SK-N-SH treated with all-trans-retinoic acid at 6 μM for 48 hours (cell line): Measurements from ENCODE around the gene IL15.
"Not testable (repeated sequence)": the region's sequence is repeated elsewhere in the genome, so short reads cannot be mapped to it uniquely, and the experiment has no call there.

Experiments used
- ATAC-seq: fragments of 200-7000 bp; cut with Tn5 transposase; 3 replicates; pipeline ENCODE4 v1.9.1; 2020; ENCODE audit warnings: mild to moderate bottlenecking, moderate library complexity
- ARNTL ChIP-seq: fragments of 450-650 bp; formaldehyde crosslinking; IDR thresholded peaks from 2 replicates; pipeline ENCODE4 v1.5.0; 2020; ENCODE audit warnings: low read depth, mild to moderate bottlenecking, moderate library complexity, borderline replicate concordance
- BACH2 ChIP-seq: fragments of 250-450 bp; sonication (Bioruptor Pico); IDR thresholded peaks from 2 replicates; pipeline ENCODE4 v1.9.0; 2021; ENCODE audit warnings: mild to moderate bottlenecking, borderline replicate concordance
- CREB5 ChIP-seq: fragments of 250-450 bp; sonication (Bioruptor Pico); IDR thresholded peaks from 2 replicates; pipeline ENCODE4 v1.5.1; 2020; ENCODE audit warnings: low read depth, mild to moderate bottlenecking, moderate library complexity
- CSRNP3 ChIP-seq: fragments of 250-450 bp; sonication (Bioruptor Pico); IDR thresholded peaks from 2 replicates; pipeline ENCODE4 v1.5.1; 2021; ENCODE audit warnings: mild to moderate bottlenecking, moderate library complexity
- ESRRG ChIP-seq: fragments of 250-450 bp; sonication (Bioruptor Pico); IDR thresholded peaks from 2 replicates; pipeline ENCODE4 v1.6.1; 2021; ENCODE audit warnings: mild to moderate bottlenecking
- GLIS3 ChIP-seq: fragments of 250-450 bp; sonication (Bioruptor Pico); IDR thresholded peaks from 2 replicates; pipeline ENCODE4 v1.5.0; 2020; ENCODE audit warnings: mild to moderate bottlenecking, moderate library complexity
- OSR1 ChIP-seq: fragments of 250-450 bp; sonication (Bioruptor Pico); IDR thresholded peaks from 2 replicates; pipeline ENCODE4 v1.8.0; 2022; ENCODE audit warnings: moderate library complexity, mild to moderate bottlenecking, inconsistent platforms
- PATZ1 ChIP-seq: fragments of 250-450 bp; sonication (Bioruptor Pico); IDR thresholded peaks from 2 replicates; pipeline ENCODE4 v1.8.0; 2020; ENCODE audit warnings: mild to moderate bottlenecking, moderate library complexity, borderline replicate concordance
- POU6F1 ChIP-seq: fragments of 250-450 bp; sonication (Bioruptor Pico); IDR thresholded peaks from 2 replicates; pipeline ENCODE4 v1.8.0; 2021; ENCODE audit warnings: low read depth, mild to moderate bottlenecking, moderate library complexity, borderline replicate concordance
- PPARA ChIP-seq: fragments of 250-450 bp; sonication (Bioruptor Pico); IDR thresholded peaks from 2 replicates; pipeline ENCODE4 v1.5.0; 2020; ENCODE audit warnings: mild to moderate bottlenecking, borderline replicate concordance
- RARB ChIP-seq: fragments of 250-450 bp; sonication (Bioruptor Pico); IDR thresholded peaks from 2 replicates; pipeline ENCODE4 v1.8.0; 2021; ENCODE audit warnings: mild to moderate bottlenecking, moderate library complexity
- SNAI2 ChIP-seq: fragments of 250-450 bp; sonication (Bioruptor Pico); IDR thresholded peaks from 2 replicates; pipeline ENCODE4 v1.5.0; 2020; ENCODE audit warnings: mild to moderate bottlenecking, moderate library complexity
- TCF4 ChIP-seq: fragments of 250-450 bp; sonication (Bioruptor Pico); IDR thresholded peaks from 2 replicates; pipeline ENCODE4 v1.8.0; 2021; ENCODE audit warnings: mild to moderate bottlenecking, moderate library complexity, borderline replicate concordance
- TOX ChIP-seq: fragments of 250-450 bp; sonication (Bioruptor Pico); IDR thresholded peaks from 2 replicates; pipeline ENCODE4 v1.8.0; 2021; ENCODE audit warnings: mild to moderate bottlenecking, moderate library complexity, borderline replicate concordance
- TSHZ2 ChIP-seq: fragments of 250-450 bp; sonication (Bioruptor Pico); IDR thresholded peaks from 2 replicates; pipeline ENCODE4 v1.5.0; 2020; ENCODE audit warnings: mild to moderate bottlenecking, moderate library complexity
- ZC3H10 ChIP-seq: fragments of 250-450 bp; sonication (Bioruptor Pico); IDR thresholded peaks from 2 replicates; pipeline ENCODE4 v1.5.1; 2021; ENCODE audit warnings: mild to moderate bottlenecking, moderate library complexity
- ZFP3 ChIP-seq: fragments of 250-450 bp; sonication (Bioruptor Pico); IDR thresholded peaks from 2 replicates; pipeline ENCODE4 v1.5.0; 2020; ENCODE audit warnings: mild to moderate bottlenecking, moderate library complexity
- ZNF70 ChIP-seq: fragments of 450-650 bp; formaldehyde crosslinking; IDR thresholded peaks from 2 replicates; pipeline ENCODE4 v1.5.0; 2020; ENCODE audit warnings: mild to moderate bottlenecking, moderate library complexity
- ZNF8 ChIP-seq: fragments of 450-650 bp; formaldehyde crosslinking; IDR thresholded peaks from 2 replicates; pipeline ENCODE4 v1.5.0; 2020; ENCODE audit warnings: mild to moderate bottlenecking, moderate library complexity

IL15 gene

GRCh38 chr4:141739636-141740035 is 103.3 kb downstream of the IL15 start:
- no peak for ATAC-seq
- TF ChIP-seq ZFP3 (CRISPR knock-in tag) (no peak), PATZ1 (CRISPR knock-in tag) (no peak), POU6F1 (CRISPR knock-in tag) (no peak), TCF4 (CRISPR knock-in tag) (no peak), BACH2 (no peak)
- TF ChIP-seq, all 23 proteins: peak for 0

GRCh38 chr4:141746026-141746425 is 109.6 kb downstream of the IL15 start:
- no peak for ATAC-seq
- TF ChIP-seq PATZ1 (CRISPR knock-in tag) (no peak), ZFP3 (CRISPR knock-in tag) (no peak), CSRNP3 (CRISPR knock-in tag) (no peak), RARB (no peak), ESRRG (CRISPR knock-in tag) (no peak), BACH2 (no peak), SNAI2 (CRISPR knock-in tag) (no peak), ZNF8 (CRISPR knock-in tag) (no peak), CREB5 (no peak), TOX (CRISPR knock-in tag) (no peak), ZC3H10 (CRISPR knock-in tag) (no peak), OSR1 (CRISPR knock-in tag) (no peak), TSHZ2 (CRISPR knock-in tag) (no peak), ZNF70 (CRISPR knock-in tag) (no peak), ARNTL (CRISPR knock-in tag) (no peak), GLIS3 (CRISPR knock-in tag) (no peak), TCF4 (CRISPR knock-in tag) (no peak), PPARA (CRISPR knock-in tag) (no peak)
- TF ChIP-seq, all 23 proteins: peak for 0

- not testable (repeated sequence) for ATAC-seq
Measured at GRCh38 chr4:141751806-141752205, 115.4 kb downstream of the IL15 start.
